Right lobe of liver (tissue), 4 donors: ENCODE measurements around the gene TSPAN18.

Source experiments
- POLR2A ChIP-seq: fragments of 450-650 bp; IDR thresholded peaks from one replicate; pipeline ENCODE4 v1.6.1; 2017; ENCODE audit warnings: antibody characterized with exemption, mild to moderate bottlenecking
- TF ChIP-seq, protein P1 (sequence below), 4 donors: fragments of 200-600 bp in 3 of 4; fragments of 450-650 bp in 1 of 4; IDR thresholded peaks; one replicate each; pipeline versions ENCODE4 v1.5.1 to v1.8.0; 2016 to 2022; ENCODE audit warnings: antibody characterized with exemption in 4 of 4, mild to moderate bottlenecking in 2 of 4
- donor health status: DM: no; HTN: no; CAD: no.
- donor health status: DM: no; HTN: no; CAD: no.
- donor health status: DM: no; HTN: yes; CAD: no.

DNA sequence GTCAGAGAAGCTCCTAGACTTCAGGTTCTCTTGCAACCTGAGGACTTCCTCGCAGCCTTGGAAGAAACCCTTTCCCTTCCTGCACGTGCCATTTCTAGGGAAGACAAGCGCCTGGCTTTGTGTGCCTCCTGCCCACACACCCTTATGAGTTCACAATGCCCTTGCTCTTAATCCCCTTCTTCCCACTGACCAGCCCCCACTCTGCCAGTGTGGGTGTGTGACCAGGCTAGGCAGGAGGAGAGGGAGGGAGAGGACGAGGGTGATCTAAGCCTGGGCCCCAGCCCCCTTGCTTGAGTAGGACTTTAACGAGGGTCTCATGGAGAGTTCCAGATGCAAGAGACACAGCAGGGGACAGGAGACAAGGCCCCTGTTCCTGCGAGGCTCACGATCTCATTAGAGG lies 193.7 kb downstream of the TSPAN18 start:
- TF ChIP-seq POLR2A: no peak
- TF ChIP-seq, protein P1, sequence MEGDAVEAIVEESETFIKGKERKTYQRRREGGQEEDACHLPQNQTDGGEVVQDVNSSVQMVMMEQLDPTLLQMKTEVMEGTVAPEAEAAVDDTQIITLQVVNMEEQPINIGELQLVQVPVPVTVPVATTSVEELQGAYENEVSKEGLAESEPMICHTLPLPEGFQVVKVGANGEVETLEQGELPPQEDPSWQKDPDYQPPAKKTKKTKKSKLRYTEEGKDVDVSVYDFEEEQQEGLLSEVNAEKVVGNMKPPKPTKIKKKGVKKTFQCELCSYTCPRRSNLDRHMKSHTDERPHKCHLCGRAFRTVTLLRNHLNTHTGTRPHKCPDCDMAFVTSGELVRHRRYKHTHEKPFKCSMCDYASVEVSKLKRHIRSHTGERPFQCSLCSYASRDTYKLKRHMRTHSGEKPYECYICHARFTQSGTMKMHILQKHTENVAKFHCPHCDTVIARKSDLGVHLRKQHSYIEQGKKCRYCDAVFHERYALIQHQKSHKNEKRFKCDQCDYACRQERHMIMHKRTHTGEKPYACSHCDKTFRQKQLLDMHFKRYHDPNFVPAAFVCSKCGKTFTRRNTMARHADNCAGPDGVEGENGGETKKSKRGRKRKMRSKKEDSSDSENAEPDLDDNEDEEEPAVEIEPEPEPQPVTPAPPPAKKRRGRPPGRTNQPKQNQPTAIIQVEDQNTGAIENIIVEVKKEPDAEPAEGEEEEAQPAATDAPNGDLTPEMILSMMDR (IDR thresholded peaks at IDR 0.05): no peak
